HepG2 (cell line): ENCODE results near the gene SFMBT1. TPM values are rescaled to one million over a fixed set of nuclear protein-coding genes. Genes with fewer than 3 reads are reported as not detected.

Experiments
- ATAC-seq: fragments of 200-7000 bp; cut with Tn5 transposase; 3 replicates; pipeline ENCODE4 v1.9.1; 2020; ENCODE audit warnings: mild to moderate bottlenecking, moderate library complexity
- BruUV-seq: library from RNA; stranded (reverse); fragments of 400-500 nt; replicated peaks from 2 replicates; lab custom pipeline; 2021; lab: Mats Ljungman, UMichigan
- CTCF ChIA-PET: fragments of 300-600 bp; formaldehyde crosslinking; extraction: SDS; loops from one replicate; lab custom pipeline; 2021; ENCODE audit warnings: low total read pairs, inconsistent platforms, low intra/inter-chr PET ratio; lab: Yijun Ruan, JAX
- POLR2A ChIA-PET: fragments of 350-600 bp; sonication (Branson Sonifier 250); formaldehyde crosslinking; loops from one replicate; lab custom pipeline; 2020; ENCODE audit warnings: antibody characterized with exemption, inconsistent platforms; lab: Yijun Ruan, JAX
- DNase-seq: peaks from one replicate; pipeline ENCODE4 v3.0.0-alpha.2; 2015; ENCODE audit warnings: low spot score
- FAIRE-seq: peaks from 3 replicates; lab custom pipeline; 2011; peaks lifted over from hg19 to GRCh38; lab: Jason Lieb, UNC
- H2AFZ ChIP-seq: one replicate; pipeline ENCODE4 v1.6.1; 2011; ENCODE audit warnings: low read length, inconsistent platforms
- H3K27ac ChIP-seq: fragments of 300-600 bp; 3 replicates; pipeline ENCODE4 v1.8.0; 2011; ENCODE audit warnings: mixed run types, mild to moderate bottlenecking, mixed read lengths, low read length, inconsistent platforms; ENCODE audit not compliant: insufficient read depth; ENCODE audit errors: extremely low read length
- H3K27me3 ChIP-seq, 2 experiments: fragments of 200-600 bp in 1 of 2; 2 replicates in 1 of 2; 3 replicates in 1 of 2; pipeline versions ENCODE4 v1.6.0 to v1.8.0; 2011; ENCODE audit warnings: low read length in 2 of 2, mild to moderate bottlenecking in 2 of 2, moderate library complexity in 2 of 2, inconsistent platforms in 1 of 2; ENCODE audit not compliant: insufficient read depth in 2 of 2, control insufficient read depth in 1 of 2
- H3K36me3 ChIP-seq, 2 experiments: fragments of 200-600 bp in 1 of 2; replicated peaks in 1 of 2; 2 replicates in 1 of 2; 3 replicates in 1 of 2; pipeline versions ENCODE4 v1.5.1 to v1.8.0; 2011; ENCODE audit warnings: low read length in 2 of 2, inconsistent platforms in 1 of 2; ENCODE audit not compliant: insufficient read depth in 2 of 2, control insufficient read depth in 1 of 2
- H3K4me1 ChIP-seq: 2 replicates; pipeline ENCODE4 v1.5.1; 2012; ENCODE audit warnings: low read length, inconsistent platforms; ENCODE audit not compliant: insufficient read depth
- H3K4me2 ChIP-seq: 2 replicates; pipeline ENCODE4 v1.6.0; 2011; ENCODE audit warnings: low read depth, low read length, inconsistent platforms
- H3K4me3 ChIP-seq, 3 experiments: fragments of 200-600 bp in 1 of 3; sonication (generic), shearing (Covaris generic) in 1 of 3; replicated peaks in 1 of 3; 2 replicates each; pipeline ENCODE4 v1.5.1; 2011 to 2016; ENCODE audit warnings: low read length in 3 of 3, inconsistent platforms in 2 of 3, low read depth in 2 of 3, mild to moderate bottlenecking in 2 of 3, control low read depth in 1 of 3, mixed read lengths in 1 of 3; ENCODE audit not compliant: insufficient read depth in 1 of 3
- H3K79me2 ChIP-seq: one replicate; pipeline ENCODE4 v1.6.1; 2011; ENCODE audit warnings: low read length, inconsistent platforms; ENCODE audit not compliant: insufficient read depth
- H3K9ac ChIP-seq: 2 replicates; pipeline ENCODE4 v1.6.0; 2011; ENCODE audit warnings: mild to moderate bottlenecking, low read depth, low read length, inconsistent platforms; ENCODE audit not compliant: insufficient read depth
- H3K9me3 ChIP-seq: 2 replicates; pipeline ENCODE4 v1.5.1; 2012; ENCODE audit warnings: mild to moderate bottlenecking, low read length
- H4K20me1 ChIP-seq: 2 replicates; pipeline ENCODE4 v1.6.0; 2011; ENCODE audit warnings: inconsistent platforms, mild to moderate bottlenecking, low read length, moderate library complexity; ENCODE audit not compliant: insufficient read depth
- DPF2 ChIP-seq: sonication (generic); formaldehyde crosslinking; IDR thresholded peaks from 2 replicates; pipeline ENCODE4 v1.4.0; 2020; ENCODE audit warnings: mild to moderate bottlenecking, low read depth, missing genetic modification reagents, borderline replicate concordance
- MAFG ChIP-seq: sonication (generic); formaldehyde crosslinking; IDR thresholded peaks from 2 replicates; pipeline ENCODE4 v1.5.1; 2020; ENCODE audit warnings: mild to moderate bottlenecking, missing genetic modification reagents
- NR2F6 ChIP-seq, 2 experiments: IDR thresholded peaks; 2 replicates each; pipeline ENCODE4 v1.6.1; 2016; ENCODE audit warnings: antibody characterized with exemption in 1 of 2, mild to moderate bottlenecking in 1 of 2
- PHF21A ChIP-seq: sonication (generic); formaldehyde crosslinking; IDR thresholded peaks from 2 replicates; pipeline ENCODE4 v1.5.0; 2020; ENCODE audit warnings: mild to moderate bottlenecking, missing genetic modification reagents
- REPIN1 ChIP-seq: sonication (generic); formaldehyde crosslinking; IDR thresholded peaks from 2 replicates; pipeline ENCODE4 v1.8.0; 2022; ENCODE audit warnings: missing genetic modification reagents, low read depth, mild to moderate bottlenecking, borderline replicate concordance
- SMAD1 ChIP-seq: sonication (generic); formaldehyde crosslinking; IDR thresholded peaks from 2 replicates; pipeline ENCODE4 v1.4.0; 2020; ENCODE audit warnings: missing genetic modification reagents, low read depth, mild to moderate bottlenecking, borderline replicate concordance
- ZMYM2 ChIP-seq: sonication (generic); formaldehyde crosslinking; IDR thresholded peaks from 2 replicates; pipeline ENCODE4 v1.8.0; 2022; ENCODE audit warnings: mild to moderate bottlenecking, missing genetic modification reagents
- ZMYM4 ChIP-seq: sonication (generic); formaldehyde crosslinking; IDR thresholded peaks from 2 replicates; pipeline ENCODE4 v1.8.1; 2023; ENCODE audit warnings: mild to moderate bottlenecking, missing genetic modification reagents
- ZNF274 ChIP-seq: sonication (generic); formaldehyde crosslinking; IDR thresholded peaks from 2 replicates; pipeline ENCODE4 v1.5.1; 2020; ENCODE audit warnings: mild to moderate bottlenecking, missing genetic modification reagents
- ZNF432 ChIP-seq: sonication (generic); formaldehyde crosslinking; IDR thresholded peaks from 2 replicates; pipeline ENCODE4 v1.5.0; 2020; ENCODE audit warnings: missing genetic modification reagents, mild to moderate bottlenecking, borderline replicate concordance
- ZNF501 ChIP-seq: sonication (generic); formaldehyde crosslinking; IDR thresholded peaks from 2 replicates; pipeline ENCODE4 v1.5.1; 2020; ENCODE audit warnings: mild to moderate bottlenecking, moderate library complexity, missing genetic modification reagents
- ZNF567 ChIP-seq: sonication (generic); formaldehyde crosslinking; IDR thresholded peaks from 2 replicates; pipeline ENCODE4 v1.8.1; 2023; ENCODE audit warnings: mild to moderate bottlenecking, missing genetic modification reagents, borderline replicate concordance
- ZNF619 ChIP-seq: sonication (generic); formaldehyde crosslinking; IDR thresholded peaks from 2 replicates; pipeline ENCODE4 v1.4.0; 2020; ENCODE audit warnings: mild to moderate bottlenecking, missing genetic modification reagents
- ZNF7 ChIP-seq: IDR thresholded peaks from 2 replicates; pipeline ENCODE4 v1.6.1; 2016; ENCODE audit warnings: missing biosample characterization, missing genetic modification reagents
- ZSCAN21 ChIP-seq: sonication (generic); formaldehyde crosslinking; IDR thresholded peaks from 2 replicates; pipeline ENCODE4 v1.8.0; 2022; ENCODE audit warnings: mild to moderate bottlenecking, missing genetic modification reagents, moderate library complexity, borderline replicate concordance
- WGBS: methylation state at CpG from one replicate; pipeline ENCODE4 v1.1.6; 2017; ENCODE audit warnings: low lambda C conversion rate; 5-methylcytosine and 5-hydroxymethylcytosine counted together
- in situ Hi-C: cut with HindIII; loops from 2 replicates; pipeline ENCODE4 v1.10.0; 2017; ENCODE audit warnings: low pct_unique_long_range_greater_than_20kb; ENCODE audit not compliant: extremely low pct_ligation_motif_present
- intact Hi-C: fragments of 100-400 bp; cut with micrococcal nuclease; formaldehyde crosslinking; loops from one replicate; pipeline ENCODE4 v1.10.0; 2022; ENCODE audit not compliant: unreplicated experiment
- polyA plus RNA-seq, 8 experiments: library from polyadenylated mRNA; depleted of rRNA in 3 of 8; stranded (reverse) in 7 of 8; unstranded in 1 of 8; fragments of >200 nt; fragmentation: Illumina TruSeq in 4 of 8; extraction: Trizol in 4 of 8; gene quantifications; 2 replicates each; pipeline versions ENCODE4 v1.2.1 to v1.2.3, GENCODE V29; 2011 to 2016; ENCODE audit warnings: low read depth in 4 of 8, missing spikeins in 1 of 8, mixed read lengths in 1 of 8; ENCODE audit not compliant: insufficient read depth in 1 of 8
- total RNA-seq, 5 experiments: library from RNA; depleted of rRNA; stranded (reverse); fragments of >200 nt; fragmentation: Illumina TruSeq; extraction: Trizol; gene quantifications; 2 replicates each; pipeline ENCODE4 v1.2.3, GENCODE V29; 2016; ENCODE audit warnings: low read depth in 1 of 5
- TF ChIP-seq, protein P1 (sequence below): sonication (generic); formaldehyde crosslinking; IDR thresholded peaks from 2 replicates; pipeline ENCODE4 v1.4.0; 2020; ENCODE audit warnings: missing genetic modification reagents, borderline replicate concordance
- TF ChIP-seq, protein P2 (sequence below): IDR thresholded peaks from 2 replicates; pipeline ENCODE4 v1.6.1; 2016; ENCODE audit warnings: mild to moderate bottlenecking
- TF ChIP-seq, protein P3 (sequence below): IDR thresholded peaks from 2 replicates; pipeline ENCODE4 v1.6.1; 2012; ENCODE audit warnings: inconsistent platforms

Gene SFMBT1
- total and polyA plus RNA-seq, 2 of the 13 experiments (the other 11 are each of a cell fraction or from before 2014, with no cell fraction given): 3.8 to 12.8 TPM

DNA sequence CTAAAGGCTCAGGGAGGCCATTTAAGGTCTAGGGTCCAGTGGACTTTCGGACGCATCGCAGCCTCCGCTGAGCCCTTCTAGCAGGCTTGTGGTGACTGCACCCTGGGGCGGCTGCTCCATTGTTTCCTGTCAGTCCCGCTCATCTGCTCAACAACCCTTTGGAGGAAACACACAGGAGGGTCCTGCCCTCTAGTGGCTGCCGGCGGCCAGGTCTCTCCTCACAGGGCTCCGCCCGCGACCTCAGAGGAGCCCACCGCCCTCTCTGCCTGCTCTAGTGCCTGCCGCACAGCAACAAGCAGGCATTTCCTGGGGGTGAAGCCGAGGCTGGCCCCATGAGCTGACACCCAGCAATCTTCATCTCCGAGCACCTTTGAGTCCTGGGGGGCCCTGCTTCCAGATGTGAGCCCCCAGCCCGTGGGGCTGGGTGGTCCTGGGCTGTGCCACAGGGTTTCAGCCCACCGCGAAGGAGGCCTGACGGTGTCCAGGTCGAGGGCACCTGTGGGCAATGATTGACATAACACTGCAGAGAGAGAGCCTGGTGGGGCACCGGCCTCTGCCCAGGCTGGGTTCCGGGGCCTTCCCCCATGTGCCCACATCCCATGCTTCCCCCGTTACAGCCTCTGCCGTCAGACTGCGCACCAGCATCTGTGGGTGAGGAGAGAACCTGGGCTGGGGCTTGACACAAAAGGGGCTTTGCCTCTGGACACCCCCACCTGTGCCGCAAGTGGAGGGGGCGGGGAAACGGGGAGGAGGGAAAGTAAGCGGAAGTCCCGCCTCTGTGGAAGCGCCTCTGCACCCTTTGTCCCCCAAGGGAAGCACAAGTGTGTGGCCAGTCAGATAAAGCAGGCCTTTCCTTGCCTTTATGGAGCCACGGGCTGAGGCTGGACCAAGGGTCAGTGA lies 27.0 kb upstream of the SFMBT1 start (continued):
- TF ChIP-seq, protein P1, sequence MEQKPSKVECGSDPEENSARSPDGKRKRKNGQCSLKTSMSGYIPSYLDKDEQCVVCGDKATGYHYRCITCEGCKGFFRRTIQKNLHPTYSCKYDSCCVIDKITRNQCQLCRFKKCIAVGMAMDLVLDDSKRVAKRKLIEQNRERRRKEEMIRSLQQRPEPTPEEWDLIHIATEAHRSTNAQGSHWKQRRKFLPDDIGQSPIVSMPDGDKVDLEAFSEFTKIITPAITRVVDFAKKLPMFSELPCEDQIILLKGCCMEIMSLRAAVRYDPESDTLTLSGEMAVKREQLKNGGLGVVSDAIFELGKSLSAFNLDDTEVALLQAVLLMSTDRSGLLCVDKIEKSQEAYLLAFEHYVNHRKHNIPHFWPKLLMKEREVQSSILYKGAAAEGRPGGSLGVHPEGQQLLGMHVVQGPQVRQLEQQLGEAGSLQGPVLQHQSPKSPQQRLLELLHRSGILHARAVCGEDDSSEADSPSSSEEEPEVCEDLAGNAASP (CRISPR knock-in tag): peak; percentile 79
- TF ChIP-seq SMAD1 (0 out of 2 replicates have a peak, but pooled peaks have one; percentile 69), DPF2 (CRISPR knock-in tag) (0 out of 2 replicates have a peak, but pooled peaks have one; percentile 9), ZSCAN21 (CRISPR knock-in tag) (peak; percentile 60; the same call in 1 of the 2 replicates)
- TF ChIP-seq, protein P2, sequence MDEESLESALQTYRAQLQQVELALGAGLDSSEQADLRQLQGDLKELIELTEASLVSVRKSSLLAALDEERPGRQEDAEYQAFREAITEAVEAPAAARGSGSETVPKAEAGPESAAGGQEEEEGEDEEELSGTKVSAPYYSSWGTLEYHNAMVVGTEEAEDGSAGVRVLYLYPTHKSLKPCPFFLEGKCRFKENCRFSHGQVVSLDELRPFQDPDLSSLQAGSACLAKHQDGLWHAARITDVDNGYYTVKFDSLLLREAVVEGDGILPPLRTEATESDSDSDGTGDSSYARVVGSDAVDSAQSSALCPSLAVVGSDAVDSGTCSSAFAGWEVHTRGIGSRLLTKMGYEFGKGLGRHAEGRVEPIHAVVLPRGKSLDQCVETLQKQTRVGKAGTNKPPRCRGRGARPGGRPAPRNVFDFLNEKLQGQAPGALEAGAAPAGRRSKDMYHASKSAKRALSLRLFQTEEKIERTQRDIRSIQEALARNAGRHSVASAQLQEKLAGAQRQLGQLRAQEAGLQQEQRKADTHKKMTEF (CRISPR knock-in tag): peak; percentile 38

DNA sequence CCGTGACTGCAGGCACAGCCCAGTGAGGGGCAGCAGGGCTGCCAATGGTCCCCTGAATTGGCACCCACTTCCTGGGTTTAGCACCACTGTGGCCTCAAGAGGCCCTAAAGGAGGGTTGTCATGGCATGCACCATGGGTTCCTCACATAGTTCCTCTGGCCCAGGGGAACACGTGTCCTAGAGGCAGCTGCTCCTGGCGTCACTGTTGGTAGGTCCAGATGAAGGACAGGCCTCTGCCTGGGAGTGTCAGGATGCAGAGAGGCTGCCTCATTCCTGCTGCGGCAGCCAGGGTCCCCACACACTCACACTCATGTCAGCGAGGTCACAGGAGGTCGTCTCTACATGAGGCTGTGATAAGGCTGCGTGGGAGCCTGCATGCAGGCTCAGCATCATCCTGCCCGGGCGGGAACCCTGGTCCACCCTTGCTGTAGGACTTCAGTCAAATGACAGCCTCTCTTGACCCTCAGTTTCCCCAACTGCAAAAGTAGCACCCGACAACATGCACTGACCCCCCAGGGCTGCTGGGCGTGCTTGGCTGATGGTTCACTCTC lies 26.1 kb upstream of the SFMBT1 start:
- intact Hi-C loops: loop anchor here (1.0 to 10.0 kb wide), 3 partner anchors 138 to 327 kb away; no protein-coding TSS in a partner anchor
- no peak overlapping the region; the same call in 1 of the 2 replicates for H3K9ac ChIP-seq
- TF ChIP-seq ZNF432 (CRISPR knock-in tag): no peak
- TF ChIP-seq ZNF7 (CRISPR knock-in tag): no peak
- TF ChIP-seq PHF21A: no peak
- peak; percentile 28; the same call in 1 of the 2 replicates for TF ChIP-seq ZNF274 (CRISPR knock-in tag)
- TF ChIP-seq NR2F6 (IDR thresholded peaks at IDR 0.05): no peak
- TF ChIP-seq NR2F6 (CRISPR knock-in tag; IDR thresholded peaks at IDR 0.05): peak; percentile 20; the same call in 1 of the 2 replicates
- 0 out of 2 replicates have a peak, but pooled peaks have one; percentile 1 for TF ChIP-seq ZMYM2 (CRISPR knock-in tag)
- TF ChIP-seq, protein P3, sequence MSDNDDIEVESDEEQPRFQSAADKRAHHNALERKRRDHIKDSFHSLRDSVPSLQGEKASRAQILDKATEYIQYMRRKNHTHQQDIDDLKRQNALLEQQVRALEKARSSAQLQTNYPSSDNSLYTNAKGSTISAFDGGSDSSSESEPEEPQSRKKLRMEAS: peak; percentile 65
- 0 out of 2 replicates have a peak, but pooled peaks have one; percentile 54 for TF ChIP-seq ZNF501 (CRISPR knock-in tag)
- 0 out of 2 replicates have a peak, but pooled peaks have one; percentile 5 for TF ChIP-seq REPIN1 (CRISPR knock-in tag)
- TF ChIP-seq ZNF619 (CRISPR knock-in tag): no peak
- TF ChIP-seq ZMYM4 (CRISPR knock-in tag): 0 out of 2 replicates have a peak, but pooled peaks have one; percentile 14
- TF ChIP-seq MAFG (CRISPR knock-in tag): 0 out of 2 replicates have a peak, but pooled peaks have one; percentile 34
- no peak for TF ChIP-seq ZNF567 (CRISPR knock-in tag)

More for the DNA sequence above, 26.1 kb upstream of the SFMBT1 start:
- no peaks in the 10 kb centered on the region for H3K9me3 ChIP-seq
- H3K27ac ChIP-seq: peak overlapping the region; percentile 71
- no peaks in the 10 kb centered on the region for H3K79me2 ChIP-seq
- no peak for FAIRE-seq
- DNase-seq: no peak
- no peak overlapping the region for H2AFZ ChIP-seq
- ChIA-PET POLR2A (no interaction called here), CTCF (interaction anchor here (2.1 kb wide), 2 partner anchors 137 to 220 kb away, joined by 10 to 14 read pairs; no protein-coding TSS in a partner anchor)
- H3K27me3 ChIP-seq: peaks cover 0 to 2% of the 10 kb centered on the region in 2 experiments; a peak in 2 of 5 replicates
- no peaks in the 10 kb centered on the region for H3K36me3 ChIP-seq
- peaks cover 27% of the 10 kb centered on the region for H3K4me1 ChIP-seq
- in situ Hi-C loops: no loop called here
- peak overlapping the region; percentile 100 for H3K4me2 ChIP-seq
- BruUV-seq: no TSS peak
- no peaks in the 10 kb centered on the region for H4K20me1 ChIP-seq
- WGBS: 2% methylated on average over 7 of the region's 11 CpGs
- ATAC-seq: peak; percentile 29
- H3K4me3 ChIP-seq: peak overlapping the region; percentile 67 to 83 (median 70); a peak in 5 of 6 replicates
